ENCODE data around the gene CFTR.

- TF ChIP-seq CTCF (IDR thresholded peaks at IDR 0.05; ENCODE audit: insufficient read depth, low read length, poor library complexity, severe bottlenecking) = no peak
- no peak for TF ChIP-seq EZH2phosphoT487 (conservative IDR thresholded peaks at IDR 0.05; ENCODE audit: low read length)
These were observed 7.5 kb upstream of the CFTR start for GRCh38 chr7:117472335-117472734.
